ENCODE measurements around the gene VASP. TPM values are rescaled to one million over a fixed set of nuclear protein-coding genes. Genes with fewer than 3 reads are reported as not detected.

The VASP gene
- total RNA-seq, 1 donor from 2014 or later = 53.8 TPM

DNA sequence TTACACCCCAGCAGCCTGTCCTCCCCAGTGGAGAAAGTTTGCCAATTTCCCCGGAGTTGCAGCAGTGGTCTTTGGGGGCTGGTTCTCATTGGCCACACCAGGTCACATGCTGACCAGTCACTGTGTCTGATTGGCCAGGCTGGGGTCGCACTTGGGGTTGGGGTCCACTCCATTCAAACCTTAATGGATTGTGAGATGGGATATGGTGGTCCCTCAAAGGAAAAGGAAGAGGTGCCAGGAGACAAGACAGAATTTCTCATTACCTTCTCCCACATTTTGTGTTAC lies 5.6 kb upstream of the VASP start:
- TF ChIP-seq, protein P1, sequence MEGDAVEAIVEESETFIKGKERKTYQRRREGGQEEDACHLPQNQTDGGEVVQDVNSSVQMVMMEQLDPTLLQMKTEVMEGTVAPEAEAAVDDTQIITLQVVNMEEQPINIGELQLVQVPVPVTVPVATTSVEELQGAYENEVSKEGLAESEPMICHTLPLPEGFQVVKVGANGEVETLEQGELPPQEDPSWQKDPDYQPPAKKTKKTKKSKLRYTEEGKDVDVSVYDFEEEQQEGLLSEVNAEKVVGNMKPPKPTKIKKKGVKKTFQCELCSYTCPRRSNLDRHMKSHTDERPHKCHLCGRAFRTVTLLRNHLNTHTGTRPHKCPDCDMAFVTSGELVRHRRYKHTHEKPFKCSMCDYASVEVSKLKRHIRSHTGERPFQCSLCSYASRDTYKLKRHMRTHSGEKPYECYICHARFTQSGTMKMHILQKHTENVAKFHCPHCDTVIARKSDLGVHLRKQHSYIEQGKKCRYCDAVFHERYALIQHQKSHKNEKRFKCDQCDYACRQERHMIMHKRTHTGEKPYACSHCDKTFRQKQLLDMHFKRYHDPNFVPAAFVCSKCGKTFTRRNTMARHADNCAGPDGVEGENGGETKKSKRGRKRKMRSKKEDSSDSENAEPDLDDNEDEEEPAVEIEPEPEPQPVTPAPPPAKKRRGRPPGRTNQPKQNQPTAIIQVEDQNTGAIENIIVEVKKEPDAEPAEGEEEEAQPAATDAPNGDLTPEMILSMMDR (IDR thresholded peaks at IDR 0.05; ENCODE audit: unreplicated experiment) = no peak
- no peak for DNase-seq (ENCODE audit: low spot score in 2 of 2, unreplicated experiment in 2 of 2)
- Mint-ChIP-seq H3K9me3 (no peaks in the 10 kb centered on the region), H3K27me3 (ENCODE audit: low read depth) (peaks cover 55% of the 10 kb centered on the region), H3K36me3 (no peaks in the 10 kb centered on the region), H3K4me3 (no peak overlapping the region), H3K4me1 (peaks cover 16% of the 10 kb centered on the region), H3K27ac (no peak overlapping the region)

DNA sequence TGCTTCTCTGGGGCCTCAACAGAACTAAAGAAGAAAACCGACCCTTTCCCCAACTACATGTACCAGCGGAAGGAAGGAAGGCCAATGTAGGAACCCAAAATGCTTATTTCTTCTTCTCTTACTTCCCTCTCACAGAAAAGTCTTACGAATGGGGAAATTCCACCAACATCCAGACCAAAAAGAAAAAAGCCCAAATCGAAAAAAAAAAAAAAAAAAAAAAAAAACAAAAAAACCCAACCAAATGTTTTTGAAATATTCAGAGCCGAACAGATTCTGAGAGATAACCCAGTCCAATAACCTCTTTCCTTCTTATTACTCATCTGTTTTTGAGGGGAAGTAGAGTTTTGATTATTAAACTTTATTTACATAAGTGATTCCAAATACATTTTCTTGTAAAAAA lies 5.2 kb upstream of the VASP start:
- no peak for DNase-seq (ENCODE audit: low spot score in 2 of 2, unreplicated experiment in 2 of 2)
- Mint-ChIP-seq H3K4me1 (peaks cover 14% of the 10 kb centered on the region), H3K9me3 (no peaks in the 10 kb centered on the region), H3K4me3 (no peak overlapping the region), H3K27me3 (ENCODE audit: low read depth) (peaks cover 53% of the 10 kb centered on the region), H3K36me3 (no peaks in the 10 kb centered on the region), H3K27ac (no peak overlapping the region)
- TF ChIP-seq, protein P1 (IDR thresholded peaks at IDR 0.05; ENCODE audit: unreplicated experiment) = no peak

DNA sequence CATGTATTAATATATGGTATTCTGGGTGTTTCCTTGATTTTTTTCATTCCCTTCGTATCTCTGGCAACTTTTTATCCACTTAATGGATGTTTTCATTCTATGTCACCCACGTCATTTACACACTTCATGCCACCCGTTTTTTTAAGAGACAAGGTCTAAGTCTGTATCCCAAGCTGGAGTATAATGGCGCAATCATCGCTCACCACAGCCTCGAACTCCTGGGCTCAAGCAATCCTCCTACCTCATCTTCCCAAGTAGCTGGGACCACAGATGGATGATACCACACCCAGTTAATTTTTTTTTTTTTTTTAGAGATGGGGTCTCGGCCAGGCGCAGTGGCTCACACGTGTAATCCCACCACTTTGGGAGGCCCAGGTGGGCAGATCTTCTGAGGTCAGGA lies 3.4 kb upstream of the VASP start:
- no peaks in the 10 kb centered on the region for H3K36me3 Mint-ChIP-seq
- H3K9me3 Mint-ChIP-seq = no peaks in the 10 kb centered on the region
- no peak overlapping the region for H3K4me3 Mint-ChIP-seq
- peaks cover 36% of the 10 kb centered on the region for H3K27me3 Mint-ChIP-seq (ENCODE audit: low read depth)
- no peak overlapping the region for H3K27ac Mint-ChIP-seq
- no peak for DNase-seq (ENCODE audit: low spot score in 2 of 2, unreplicated experiment in 2 of 2)
- TF ChIP-seq, protein P1 (IDR thresholded peaks at IDR 0.05; ENCODE audit: unreplicated experiment) = no peak
- peaks cover 7% of the 10 kb centered on the region for H3K4me1 Mint-ChIP-seq

DNA sequence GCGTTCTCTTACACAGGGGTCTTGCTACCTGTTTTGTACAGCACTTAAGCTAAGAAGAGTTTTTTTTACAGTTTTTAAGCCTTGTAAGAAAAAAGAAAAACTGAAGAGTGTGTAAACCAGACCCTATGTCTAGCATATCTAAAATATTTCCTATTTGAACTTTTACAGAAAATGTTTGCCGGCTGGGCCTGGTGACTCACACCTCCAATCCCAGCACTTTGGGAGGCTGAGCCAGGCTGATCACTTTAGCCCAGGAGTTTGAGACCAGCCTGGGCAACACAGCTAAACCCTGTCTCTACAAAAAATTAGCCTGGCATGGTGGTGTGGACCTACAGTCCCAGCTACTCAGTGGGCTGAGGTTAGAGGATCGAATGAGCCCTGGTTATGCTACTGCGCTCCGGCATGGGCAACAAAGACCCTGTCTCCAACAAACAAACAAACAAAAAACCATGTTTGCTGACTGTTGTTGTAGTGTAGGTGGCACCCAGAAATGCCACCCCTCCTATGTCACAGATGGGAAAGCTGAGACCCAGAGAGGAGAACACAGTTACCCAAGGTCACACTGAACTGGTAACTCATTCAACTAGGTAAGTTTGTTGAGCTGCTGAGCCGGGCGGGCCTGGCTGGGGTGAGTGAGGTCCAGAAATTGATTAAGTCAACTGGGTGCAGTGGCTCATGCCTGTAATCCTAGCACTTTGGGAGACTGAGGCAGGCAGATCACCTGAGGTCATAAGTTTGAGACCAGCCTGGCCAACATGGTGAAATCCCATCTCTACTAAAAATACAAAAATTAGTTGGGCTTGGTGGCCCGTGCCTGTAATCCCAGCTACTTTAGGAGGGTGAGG lies 1.9 kb upstream of the VASP start:
- TF ChIP-seq, protein P1 (IDR thresholded peaks at IDR 0.05; ENCODE audit: unreplicated experiment) = no peak
- H3K4me3 Mint-ChIP-seq = peak overlapping the region; percentile 91
- DNase-seq (ENCODE audit: low spot score in 2 of 2, unreplicated experiment in 2 of 2) = no peak

DNA sequence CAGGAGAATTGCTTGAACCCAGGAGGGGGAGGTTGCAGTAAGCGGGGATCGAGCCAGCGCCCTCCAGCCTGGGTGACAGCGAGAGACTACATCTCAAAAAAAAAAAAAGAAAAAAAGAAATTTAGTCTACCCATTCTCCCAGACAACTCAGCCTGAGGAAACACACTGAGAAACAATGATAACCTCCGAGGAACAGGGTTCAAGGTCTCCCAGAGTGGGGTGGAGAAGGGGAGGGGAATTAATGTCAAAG lies 1.4 kb upstream of the VASP start:
- peak overlapping the region; percentile 79 for H3K27ac Mint-ChIP-seq
- H3K4me1 Mint-ChIP-seq = peaks cover 8% of the 10 kb centered on the region
- H3K36me3 Mint-ChIP-seq = no peaks in the 10 kb centered on the region
- peaks cover 16% of the 10 kb centered on the region for H3K27me3 Mint-ChIP-seq (ENCODE audit: low read depth)
- TF ChIP-seq, protein P1 (IDR thresholded peaks at IDR 0.05; ENCODE audit: unreplicated experiment) = no peak
- peak overlapping the region; percentile 91 for H3K4me3 Mint-ChIP-seq
- no peak for DNase-seq (ENCODE audit: low spot score in 2 of 2, unreplicated experiment in 2 of 2)
- H3K9me3 Mint-ChIP-seq = no peaks in the 10 kb centered on the region

More for the DNA sequence above, 1.9 kb upstream of the VASP start:
- Mint-ChIP-seq H3K27me3 (ENCODE audit: low read depth) (peaks cover 22% of the 10 kb centered on the region), H3K4me1 (peaks cover 8% of the 10 kb centered on the region), H3K36me3 (no peaks in the 10 kb centered on the region), H3K9me3 (no peaks in the 10 kb centered on the region), H3K27ac (peak overlapping the region; percentile 72)
